OCI-LY1 (cell line): ENCODE results near the gene SLC43A3.

Experiments used
- H2AFZ ChIP-seq: fragments of 200-600 bp; sonication (generic), shearing (Covaris generic); 2 replicates; pipeline ENCODE4 v1.6.0; 2014; ENCODE audit warnings: antibody characterized with exemption, mild to moderate bottlenecking, low read length
- H3F3A ChIP-seq: fragments of 200-600 bp; sonication (generic), shearing (Covaris generic); 2 replicates; pipeline ENCODE4 v1.6.0; 2014; ENCODE audit warnings: mild to moderate bottlenecking, antibody characterized with exemption, low read length, moderate library complexity; ENCODE audit not compliant: insufficient read depth
- H3K27ac ChIP-seq: fragments of 200-600 bp; sonication (generic); 2 replicates; pipeline ENCODE4 v1.5.1; 2014; ENCODE audit warnings: low read length, mixed run types, mild to moderate bottlenecking, low read depth; ENCODE audit not compliant: poor library complexity, severe bottlenecking
- H3K27me3 ChIP-seq: fragments of 200-600 bp; sonication (generic); 2 replicates; pipeline ENCODE4 v1.6.0; 2014; ENCODE audit warnings: antibody characterized with exemption, mild to moderate bottlenecking, low read length, moderate library complexity; ENCODE audit not compliant: insufficient read depth
- H3K36me3 ChIP-seq: fragments of 200-600 bp; sonication (generic); 2 replicates; pipeline ENCODE4 v1.6.1; 2014; ENCODE audit warnings: mild to moderate bottlenecking, antibody characterized with exemption, low read length, moderate library complexity, mixed read lengths; ENCODE audit not compliant: insufficient read depth
- H3K4me1 ChIP-seq: fragments of 200-600 bp; sonication (generic); 2 replicates; pipeline ENCODE4 v1.5.1; 2014; ENCODE audit warnings: mild to moderate bottlenecking, low read length, moderate library complexity; ENCODE audit not compliant: insufficient read depth, severe bottlenecking
- H3K4me2 ChIP-seq: fragments of 200-600 bp; sonication (generic), shearing (Covaris generic); 2 replicates; pipeline ENCODE4 v1.6.1; 2014; ENCODE audit warnings: low read length
- H3K4me3 ChIP-seq: fragments of 200-600 bp; sonication (generic); 2 replicates; pipeline ENCODE4 v1.5.1; 2014; ENCODE audit warnings: low read length, low read depth, mild to moderate bottlenecking, mixed read lengths; ENCODE audit not compliant: poor library complexity, severe bottlenecking
- H3K79me2 ChIP-seq: fragments of 200-600 bp; shearing (Covaris generic); 2 replicates; pipeline ENCODE4 v1.6.1; 2016; ENCODE audit warnings: mixed run types, low read length, mixed read lengths; ENCODE audit not compliant: insufficient read depth
- H3K9ac ChIP-seq: fragments of 200-600 bp; sonication (generic), shearing (Covaris generic); 2 replicates; pipeline ENCODE4 v1.6.1; 2014; ENCODE audit warnings: mild to moderate bottlenecking, low read length, mixed read lengths
- H3K9me2 ChIP-seq: fragments of 200-600 bp; sonication (generic), shearing (Covaris generic); 2 replicates; pipeline ENCODE4 v1.6.1; 2014; ENCODE audit warnings: low read depth, mild to moderate bottlenecking, low read length, mixed read lengths
- H3K9me3 ChIP-seq: fragments of 200-600 bp; shearing (Covaris generic); 2 replicates; pipeline ENCODE4 v1.6.1; 2014; ENCODE audit warnings: low read length, mixed read lengths
- H4K20me1 ChIP-seq: fragments of 200-600 bp; sonication (generic), shearing (Covaris generic); 2 replicates; pipeline ENCODE4 v1.6.0; 2016; ENCODE audit warnings: mild to moderate bottlenecking, low read length; ENCODE audit not compliant: insufficient read depth
- CTCF ChIP-seq: fragments of 200-600 bp; sonication (generic), shearing (Covaris generic); IDR thresholded peaks from 2 replicates; pipeline ENCODE4 v1.5.1; 2017; ENCODE audit warnings: mild to moderate bottlenecking, antibody characterized with exemption, low read length, moderate library complexity, mixed read lengths
- EZH2 ChIP-seq: fragments of 200-600 bp; sonication (generic), shearing (Covaris generic); IDR thresholded peaks from 2 replicates; pipeline ENCODE4 v1.8.0; 2017; ENCODE audit warnings: borderline replicate concordance, mixed run types, mild to moderate bottlenecking, antibody characterized with exemption, low read length, moderate library complexity, mixed read lengths

Gene SLC43A3

GRCh38 chr11:57426929-57427726 lies at the start of gene SLC43A3:
SLC43A3 (minus strand) TSS chr11:57427121; CDS start chr11:57426172, 949 bp downstream.
- H3K27me3 ChIP-seq = no peaks in the 10 kb centered on the region
- no peaks in the 10 kb centered on the region for H3F3A ChIP-seq
- H2AFZ ChIP-seq = no peak within 1 kb of the TSS
- H3K4me3 ChIP-seq = peak within 1 kb of the TSS; percentile 87
- H3K27ac ChIP-seq = peak within 1 kb of the TSS; percentile 73
- peaks cover 13% of the 10 kb centered on the region for H3K79me2 ChIP-seq
- no peaks in the 10 kb centered on the region for H3K9me2 ChIP-seq
- no peaks in the 10 kb centered on the region for H3K9me3 ChIP-seq
- peaks cover 40% of the 10 kb centered on the region for H3K36me3 ChIP-seq
- no peaks in the 10 kb centered on the region for H4K20me1 ChIP-seq
- H3K9ac ChIP-seq = peak within 1 kb of the TSS; percentile 94
- TF ChIP-seq EZH2 = no peak
- TF ChIP-seq CTCF = no peak
- H3K4me2 ChIP-seq = peak within 1 kb of the TSS; percentile 79
- peaks cover 37% of the 10 kb centered on the region for H3K4me1 ChIP-seq

- H3K27me3 ChIP-seq = peaks cover 6% of the 10 kb centered on the region; the same call in 1 of the 2 replicates
- H3K79me2 ChIP-seq = no peaks in the 10 kb centered on the region
- H3K9me3 ChIP-seq = no peaks in the 10 kb centered on the region
- H4K20me1 ChIP-seq = no peaks in the 10 kb centered on the region
- no peaks in the 10 kb centered on the region for H3K36me3 ChIP-seq
- H3F3A ChIP-seq = no peaks in the 10 kb centered on the region
- H3K9me2 ChIP-seq = no peaks in the 10 kb centered on the region
- H3K4me1 ChIP-seq = peaks cover 7% of the 10 kb centered on the region
- no peak overlapping the region for H2AFZ ChIP-seq
- peak overlapping the region; percentile 51; the same call in 1 of the 2 replicates for H3K4me2 ChIP-seq
- H3K9ac ChIP-seq = no peak overlapping the region
- no peak overlapping the region for H3K27ac ChIP-seq
- no peak for TF ChIP-seq EZH2
- H3K4me3 ChIP-seq = peak overlapping the region; percentile 40
Measured at GRCh38 chr11:57476047-57476756, 49.3 kb upstream of the SLC43A3 start.

GRCh38 chr11:57475671-57476046 lies 48.7 kb upstream of the SLC43A3 start:
- H3K27me3 ChIP-seq = peaks cover 6% of the 10 kb centered on the region; the same call in 1 of the 2 replicates
- no peak overlapping the region for H3K4me3 ChIP-seq
- no peak overlapping the region for H3K27ac ChIP-seq
- H4K20me1 ChIP-seq = no peaks in the 10 kb centered on the region
- H3K36me3 ChIP-seq = no peaks in the 10 kb centered on the region
- no peak overlapping the region for H2AFZ ChIP-seq
- H3K9me2 ChIP-seq = no peaks in the 10 kb centered on the region
- H3K9ac ChIP-seq = no peak overlapping the region
- no peak overlapping the region; the same call in 1 of the 2 replicates for H3K4me2 ChIP-seq
- H3K9me3 ChIP-seq = no peaks in the 10 kb centered on the region
- H3K79me2 ChIP-seq = no peaks in the 10 kb centered on the region
- H3F3A ChIP-seq = no peaks in the 10 kb centered on the region
- TF ChIP-seq EZH2 (no peak), CTCF (no peak)
- H3K4me1 ChIP-seq = peaks cover 7% of the 10 kb centered on the region
